Body of pancreas (tissue), 4 donors: ENCODE data around the gene SRMS. TPM values are rescaled to one million over a fixed set of nuclear protein-coding genes. Genes with fewer than 3 reads are reported as not detected.

Experiments
- ATAC-seq: fragments of 150-250 bp; one replicate; pipeline ENCODE4 v1.9.1; 2016
- DNase-seq, 4 donors: peaks; one replicate each; pipeline ENCODE4 v3.0.0-alpha.2; 2019
- H3K27ac ChIP-seq, 4 donors: fragments of 200-600 bp; sonication (generic); 1 replicate in 3 of 4; 2 replicates in 1 of 4; pipeline versions ENCODE4 v1.5.1 to v1.6.1; 2016 to 2019; ENCODE audit warnings: mild to moderate bottlenecking in 1 of 4, mixed read lengths in 1 of 4, moderate library complexity in 1 of 4
- H3K27me3 ChIP-seq, 2 donors: fragments of 200-600 bp; sonication (generic); one replicate each; pipeline ENCODE4 v1.6.0; 2016; ENCODE audit warnings: mild to moderate bottlenecking in 1 of 2
- H3K36me3 ChIP-seq, 2 donors: fragments of 200-600 bp; sonication (generic); replicated peaks in 1 of 2; 2 replicates each; pipeline ENCODE4 v1.5.1; 2016; ENCODE audit warnings: low read depth in 2 of 2; ENCODE audit not compliant: insufficient read depth in 1 of 2
- H3K4me1 ChIP-seq: fragments of 200-600 bp; sonication (generic); one replicate; pipeline ENCODE4 v1.6.0; 2016
- H3K4me3 ChIP-seq, 2 donors: fragments of 200-600 bp; sonication (generic); 1 replicate in 1 of 2; 2 replicates in 1 of 2; pipeline ENCODE4 v1.5.1; 2016 to 2019
- H3K9me3 ChIP-seq, 3 donors: fragments of 200-600 bp; sonication (generic); 1 replicate in 2 of 3; 2 replicates in 1 of 3; pipeline ENCODE4 v1.5.1; 2016
- POLR2A ChIP-seq, 3 donors: fragments of 450-650 bp; IDR thresholded peaks; one replicate each; pipeline ENCODE4 v1.6.1; 2016; ENCODE audit warnings: antibody characterized with exemption in 3 of 3, mild to moderate bottlenecking in 2 of 3
- WGBS, 2 donors: methylation state at CpG; one replicate each; pipeline ENCODE4 v1.1.5; 2017; 5-methylcytosine and 5-hydroxymethylcytosine counted together
- intact Hi-C: fragments of 100-400 bp; cut with DNase I; formaldehyde crosslinking; loops from one replicate; pipeline ENCODE4 v1.15.1; 2023
- total RNA-seq, 2 donors: library from RNA; depleted of rRNA; stranded (reverse); fragments of >200 nt; gene quantifications; one replicate each; pipeline ENCODE4 v1.1.0, GENCODE V29; 2016
- TF ChIP-seq, protein P1 (sequence below), 7 experiments: fragments of 450-650 bp in 4 of 7; fragments of 200-600 bp in 3 of 7; sonication (generic) in 3 of 7; IDR thresholded peaks; one replicate each; pipeline ENCODE4 v1.5.1; 2016 to 2019; ENCODE audit warnings: antibody characterized with exemption in 7 of 7

SRMS gene
- total RNA-seq, 2 donors from 2014 or later = not detected

DNA sequence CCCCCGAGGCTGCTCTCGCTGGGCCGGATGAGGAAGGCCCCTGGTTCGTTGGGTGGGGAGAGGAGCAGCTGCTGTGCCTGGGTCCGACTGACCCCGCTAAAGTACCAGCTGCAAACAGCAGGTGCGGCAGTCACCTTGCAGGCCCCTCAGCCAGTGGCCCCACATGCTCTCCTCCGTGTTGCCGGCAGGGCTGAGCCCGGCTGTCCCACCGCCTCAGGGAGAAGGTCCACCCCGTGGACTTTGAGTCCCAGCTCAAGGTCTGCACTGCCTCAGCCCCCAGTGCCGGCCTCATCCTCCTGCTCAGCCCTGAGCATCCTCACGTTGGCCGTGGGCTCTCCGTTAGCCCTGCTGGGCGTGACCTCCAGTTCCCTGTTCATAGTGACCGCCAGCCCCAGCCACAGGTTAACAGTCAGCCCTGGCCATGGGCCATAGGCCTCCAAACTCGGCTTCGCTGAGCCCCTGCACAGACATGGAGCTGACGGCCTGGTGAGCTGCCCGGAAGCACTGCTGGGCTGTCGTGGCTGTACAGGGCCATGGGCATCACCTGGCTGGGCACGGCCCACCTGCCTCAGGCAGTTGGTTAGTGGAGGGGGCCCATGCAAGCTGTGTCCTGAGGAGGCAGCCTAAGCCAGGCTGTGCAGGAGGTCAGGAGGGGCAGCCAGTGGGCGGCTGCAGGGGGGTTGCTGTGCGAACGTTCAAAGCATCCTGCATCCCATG, 3.1 kb downstream of the SRMS start:
- intact Hi-C loops = loop anchor here (10.0 kb wide), 1 partner anchor 420 kb away; the partner anchor contains the start of gene ZNF512B
- peaks cover 0 to 4% of the 10 kb centered on the region in 2 donors for H3K27me3 ChIP-seq
- no peaks in the 10 kb centered on the region for H3K9me3 ChIP-seq
- no peaks in the 10 kb centered on the region for H3K4me1 ChIP-seq
- no peaks in the 10 kb centered on the region for H3K36me3 ChIP-seq
- no peak for ATAC-seq
- H3K4me3 ChIP-seq = no peak overlapping the region
- H3K27ac ChIP-seq = no peak overlapping the region
- TF ChIP-seq, protein P1, sequence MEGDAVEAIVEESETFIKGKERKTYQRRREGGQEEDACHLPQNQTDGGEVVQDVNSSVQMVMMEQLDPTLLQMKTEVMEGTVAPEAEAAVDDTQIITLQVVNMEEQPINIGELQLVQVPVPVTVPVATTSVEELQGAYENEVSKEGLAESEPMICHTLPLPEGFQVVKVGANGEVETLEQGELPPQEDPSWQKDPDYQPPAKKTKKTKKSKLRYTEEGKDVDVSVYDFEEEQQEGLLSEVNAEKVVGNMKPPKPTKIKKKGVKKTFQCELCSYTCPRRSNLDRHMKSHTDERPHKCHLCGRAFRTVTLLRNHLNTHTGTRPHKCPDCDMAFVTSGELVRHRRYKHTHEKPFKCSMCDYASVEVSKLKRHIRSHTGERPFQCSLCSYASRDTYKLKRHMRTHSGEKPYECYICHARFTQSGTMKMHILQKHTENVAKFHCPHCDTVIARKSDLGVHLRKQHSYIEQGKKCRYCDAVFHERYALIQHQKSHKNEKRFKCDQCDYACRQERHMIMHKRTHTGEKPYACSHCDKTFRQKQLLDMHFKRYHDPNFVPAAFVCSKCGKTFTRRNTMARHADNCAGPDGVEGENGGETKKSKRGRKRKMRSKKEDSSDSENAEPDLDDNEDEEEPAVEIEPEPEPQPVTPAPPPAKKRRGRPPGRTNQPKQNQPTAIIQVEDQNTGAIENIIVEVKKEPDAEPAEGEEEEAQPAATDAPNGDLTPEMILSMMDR (IDR thresholded peaks at IDR 0.05) = no peak
- TF ChIP-seq POLR2A (IDR thresholded peaks at IDR 0.05) = no peak
- WGBS, 2 donors = 73 to 83% methylated on average over 3 to 26 of the region's 27 CpGs
- no peak for DNase-seq

DNA sequence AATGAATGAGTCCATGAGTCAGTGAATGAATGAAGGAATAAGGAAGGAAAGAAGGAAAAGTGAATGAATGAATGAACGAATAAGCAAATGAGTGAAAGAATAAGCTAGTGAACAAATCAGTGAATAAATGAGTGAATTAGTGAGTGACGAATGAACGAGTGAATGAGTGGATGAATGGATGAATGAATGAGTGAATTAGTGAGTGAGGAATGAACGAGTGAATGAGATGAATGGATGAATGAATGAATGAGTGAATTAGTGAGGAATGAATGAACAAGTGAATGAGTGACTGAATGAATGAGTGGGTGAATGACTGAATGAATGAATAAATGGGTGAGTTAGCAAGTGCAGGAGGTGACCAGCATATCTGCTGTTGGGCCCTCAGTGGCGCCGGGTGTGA, 3.8 kb downstream of the SRMS start:
- DNase-seq = no peak
- WGBS, 2 donors = 71 to 74% methylated on average over 6 of the region's 6 CpGs
- Histone ChIP-seq H3K27me3 (peaks cover 0 to 4% of the 10 kb centered on the region in 2 donors), H3K4me3 (no peak overlapping the region), H3K9me3 (no peaks in the 10 kb centered on the region), H3K36me3 (no peaks in the 10 kb centered on the region), H3K4me1 (peaks cover 5% of the 10 kb centered on the region), H3K27ac (no peak overlapping the region)
- TF ChIP-seq, protein P1 (IDR thresholded peaks at IDR 0.05) = no peak
- no peak for TF ChIP-seq POLR2A (IDR thresholded peaks at IDR 0.05)
- intact Hi-C loops = loop anchor here (10.0 kb wide), 1 partner anchor 421 kb away; the partner anchor contains the start of gene ZNF512B
- no peak for ATAC-seq

DNA sequence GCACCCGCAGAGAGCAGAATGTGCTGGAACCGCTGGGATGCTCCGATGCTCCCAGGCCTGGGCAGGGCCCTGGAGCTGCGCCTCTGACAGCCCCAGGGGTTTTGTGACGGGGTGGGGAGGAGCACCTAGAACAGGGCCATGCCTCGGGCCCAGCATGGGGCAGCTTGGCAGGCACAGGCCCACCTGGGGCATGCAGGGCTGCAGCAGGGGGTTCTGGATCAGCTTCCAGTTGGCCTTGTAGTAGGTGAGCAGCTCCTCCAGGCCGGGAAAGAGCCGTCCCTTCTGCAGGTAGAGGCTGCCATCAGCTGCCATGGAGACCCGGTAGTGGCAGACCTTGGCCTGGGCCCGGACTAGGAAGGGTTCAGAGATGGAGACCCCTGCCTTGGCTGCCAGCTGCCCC, 4.4 kb downstream of the SRMS start:
- DNase-seq = no peak
- 86 to 100% methylated on average over 1 to 10 of the region's 10 CpGs for WGBS, 2 donors
- no peak overlapping the region for H3K27ac ChIP-seq
- intact Hi-C loops = loop anchor here (10.0 kb wide), 1 partner anchor 422 kb away; the partner anchor contains the start of gene ZNF512B
- no peak for ATAC-seq
- peaks cover 12% of the 10 kb centered on the region for H3K4me1 ChIP-seq
- no peak overlapping the region for H3K4me3 ChIP-seq
- no peaks in the 10 kb centered on the region for H3K9me3 ChIP-seq
- peaks cover 0 to 2% of the 10 kb centered on the region in 2 donors for H3K27me3 ChIP-seq
- no peaks in the 10 kb centered on the region for H3K36me3 ChIP-seq
- TF ChIP-seq, protein P1 (IDR thresholded peaks at IDR 0.05) = no peak
- TF ChIP-seq POLR2A (IDR thresholded peaks at IDR 0.05) = no peak

DNA sequence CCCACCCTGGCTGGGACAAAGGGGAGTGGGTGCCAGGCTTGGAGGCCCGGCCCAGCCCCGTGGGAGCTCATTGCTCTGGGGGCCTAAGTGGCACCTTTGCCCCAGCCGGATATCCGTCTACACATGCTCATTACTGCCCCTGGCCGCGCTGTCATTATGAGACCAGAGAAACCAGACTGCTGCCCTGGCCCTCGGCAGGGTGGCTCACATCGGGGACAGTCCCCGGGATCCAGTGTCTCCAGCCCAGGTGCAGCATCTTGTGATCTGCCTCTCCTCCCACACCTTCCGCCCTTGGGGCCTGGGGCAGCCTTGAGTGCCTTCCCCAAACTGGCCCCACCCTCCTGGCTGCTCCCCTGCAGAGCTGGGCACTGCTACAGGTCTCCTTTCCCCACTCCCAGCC, 4.9 kb downstream of the SRMS start:
- 84 to 88% methylated on average over 8 to 9 of the region's 10 CpGs for WGBS, 2 donors
- Histone ChIP-seq H3K36me3 (no peaks in the 10 kb centered on the region), H3K27me3 (no peaks in the 10 kb centered on the region), H3K27ac (no peak overlapping the region), H3K4me3 (no peak overlapping the region), H3K9me3 (no peaks in the 10 kb centered on the region), H3K4me1 (peaks cover 16% of the 10 kb centered on the region)
- ATAC-seq (no peak), DNase-seq (no peak)
- intact Hi-C loops = loop anchor here (10.0 kb wide), 1 partner anchor 422 kb away; the partner anchor contains the start of gene ZNF512B
- TF ChIP-seq POLR2A (IDR thresholded peaks at IDR 0.05) = no peak
- TF ChIP-seq, protein P1 (IDR thresholded peaks at IDR 0.05) = no peak
